ENCODE measurements around the gene SEMA5A. TPM values are rescaled to one million over a fixed set of nuclear protein-coding genes. Genes with fewer than 3 reads are reported as not detected.

Gene SEMA5A
- total RNA-seq, 1 donor from 2014 or later: 1.3 TPM

DNA sequence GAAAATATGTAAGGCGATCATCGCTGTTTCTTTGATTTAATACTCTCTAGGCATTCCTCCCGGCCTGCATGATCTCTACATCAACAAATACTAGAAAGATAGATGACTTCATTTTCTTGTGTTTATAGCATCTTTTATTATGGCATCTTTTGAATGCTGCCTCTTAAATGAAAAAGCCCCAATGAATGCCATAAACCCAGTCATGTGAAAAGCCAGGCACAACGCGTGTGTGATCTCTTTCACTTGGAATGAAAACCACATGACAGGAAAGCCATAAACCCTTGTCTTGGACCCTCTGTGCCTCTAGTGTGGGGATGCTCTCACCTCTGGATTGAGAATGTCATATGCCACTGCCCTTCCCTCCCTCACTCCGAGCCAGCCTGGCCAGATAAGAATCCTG lies 476.2 kb downstream of the SEMA5A start:
- intact Hi-C loops (cut with micrococcal nuclease): no loop called here

DNA sequence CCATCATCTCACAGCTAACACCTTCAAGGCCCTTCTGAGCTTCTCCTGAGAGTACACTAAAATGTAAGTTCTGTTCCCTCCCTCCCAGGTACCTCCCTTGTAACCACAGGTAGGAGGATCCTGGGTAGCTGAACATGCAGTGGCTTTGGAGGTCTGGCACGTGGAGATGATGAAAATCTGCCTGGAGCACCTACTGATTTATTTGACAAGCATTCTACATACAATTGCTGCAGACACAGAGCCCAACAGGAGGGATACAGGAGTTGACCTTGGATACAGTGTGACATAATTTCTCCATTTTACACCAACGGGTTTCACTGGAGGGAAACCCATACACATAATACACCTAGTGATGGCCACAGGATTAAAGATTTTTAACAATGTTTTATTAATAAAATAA lies 478.7 kb downstream of the SEMA5A start:
- intact Hi-C loops (cut with micrococcal nuclease): no loop called here

DNA sequence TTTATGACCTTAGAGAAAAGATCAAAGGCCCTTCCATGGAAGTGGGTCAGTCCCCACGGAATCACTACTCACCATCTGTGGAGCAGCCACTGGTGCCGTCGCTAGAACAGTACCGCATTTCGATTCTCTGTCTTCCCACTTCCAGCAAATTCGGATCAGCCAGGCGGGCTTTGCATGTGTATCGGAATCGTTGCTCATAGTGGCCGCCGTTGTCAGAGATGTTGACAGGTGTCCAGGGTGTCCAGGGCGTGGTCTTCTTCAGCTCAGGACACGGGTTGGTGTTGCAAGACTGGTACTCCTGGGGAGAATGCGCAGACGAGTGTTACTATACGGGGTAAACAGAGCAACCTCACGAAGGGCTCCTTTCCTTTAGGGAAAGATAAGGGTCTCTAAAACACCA lies 479.5 kb downstream of the SEMA5A start:
- intact Hi-C loops (cut with micrococcal nuclease): no loop called here

DNA sequence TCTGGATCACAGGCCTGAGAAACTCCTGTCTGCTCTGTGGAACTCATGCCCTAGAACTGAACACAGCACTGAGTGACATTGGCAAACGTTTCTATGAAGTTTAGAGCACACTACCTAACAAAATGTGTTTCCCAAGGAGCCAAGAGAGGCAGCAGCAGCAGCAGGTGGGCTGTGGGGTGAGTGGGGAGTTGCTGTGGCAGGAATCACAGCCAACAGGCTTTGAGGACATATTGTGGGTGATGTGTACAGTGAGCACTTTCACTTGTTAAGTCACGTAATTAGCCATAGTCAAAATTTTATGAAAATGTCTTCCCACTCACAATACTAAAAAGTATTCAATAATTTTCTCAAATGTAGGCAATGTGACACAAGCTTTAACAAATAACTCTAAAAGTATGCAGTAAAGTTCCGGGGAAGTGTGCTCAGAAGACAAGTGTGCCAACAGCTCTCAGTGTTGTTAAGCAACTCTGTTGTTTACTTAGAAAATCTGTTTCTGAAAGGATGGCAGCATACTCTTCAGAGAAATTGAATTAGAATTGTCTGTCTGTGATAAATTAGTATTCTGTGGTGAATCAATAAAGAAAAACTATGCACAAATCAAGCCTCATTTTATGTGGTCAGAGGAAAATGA lies 482.1 kb downstream of the SEMA5A start:
- intact Hi-C loops (cut with micrococcal nuclease): no loop called here

DNA sequence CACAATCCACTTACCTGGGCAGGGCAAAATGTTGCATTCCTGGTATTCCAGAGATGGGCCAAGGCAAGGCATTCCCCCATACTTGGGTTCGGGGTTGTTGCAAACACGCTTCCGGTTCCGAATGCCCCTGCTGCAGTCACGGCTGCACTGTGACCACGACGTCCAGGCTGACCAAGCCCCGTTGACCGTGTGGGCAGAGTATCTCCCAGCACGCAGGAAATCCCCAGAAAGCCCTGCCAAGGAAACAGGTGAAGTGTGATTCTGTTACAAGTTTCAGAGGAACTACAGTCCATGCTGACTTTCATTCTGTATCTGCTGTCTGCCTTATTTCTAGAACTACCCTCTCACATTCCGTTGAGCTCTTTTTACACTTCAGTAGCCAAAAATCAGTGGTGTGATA lies 483.0 kb downstream of the SEMA5A start:
- intact Hi-C loops (cut with micrococcal nuclease): no loop called here

DNA sequence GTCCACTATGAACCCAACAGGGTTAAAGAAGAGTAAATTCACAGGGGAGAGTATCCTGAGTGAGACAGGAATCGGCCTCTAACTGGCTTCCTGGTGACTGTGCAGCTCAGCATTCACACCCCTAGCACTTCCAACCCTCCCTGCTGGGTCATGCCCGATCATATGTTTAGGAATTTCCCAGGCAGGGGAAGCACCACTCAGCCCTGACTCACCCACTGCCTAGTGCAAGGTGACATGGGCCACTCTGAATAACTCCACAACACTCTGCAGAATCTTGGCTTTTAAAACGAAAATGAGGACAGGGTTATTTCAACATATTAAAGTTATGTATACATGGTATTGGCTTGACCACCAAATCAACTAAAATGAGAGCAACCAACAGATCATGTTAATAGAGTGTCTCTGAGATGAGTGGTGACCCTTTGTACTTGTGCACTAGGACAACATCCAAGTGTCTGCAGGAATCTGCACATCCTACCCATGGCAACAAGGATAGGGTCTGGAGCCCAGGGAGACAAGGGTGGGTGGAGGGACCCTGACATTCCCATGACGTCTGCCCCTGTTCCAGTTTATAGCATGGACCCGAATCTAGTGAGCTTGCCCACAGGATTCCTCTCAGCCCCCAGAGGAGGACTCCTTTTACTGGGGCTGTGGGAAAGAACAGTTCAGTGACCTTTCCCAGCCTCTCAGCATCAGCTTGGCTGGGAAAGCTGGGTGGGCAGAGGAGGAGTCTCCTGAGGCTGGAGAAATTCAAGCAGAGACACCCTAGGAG lies 485.8 kb downstream of the SEMA5A start:
- intact Hi-C loops (cut with micrococcal nuclease): no loop called here

DNA sequence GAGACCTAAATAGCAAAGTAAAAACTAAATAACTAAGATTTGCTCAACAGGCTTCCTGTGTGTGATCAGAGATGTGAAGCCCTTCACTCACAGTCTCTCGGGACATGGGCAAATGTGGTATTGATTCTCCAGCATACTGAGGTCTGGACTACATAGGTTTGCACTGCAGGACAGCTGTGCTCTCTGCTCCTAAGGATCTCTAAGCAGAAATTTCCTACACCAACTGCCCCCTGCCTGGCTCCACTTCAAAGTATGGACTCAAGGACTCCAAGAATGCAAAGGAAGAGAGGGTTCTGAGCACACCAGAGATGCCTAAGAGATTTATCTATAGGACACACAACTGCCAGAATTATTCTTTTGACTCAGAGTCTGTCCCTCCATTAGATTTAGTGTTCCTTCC lies 487.2 kb downstream of the SEMA5A start:
- intact Hi-C loops (cut with micrococcal nuclease): no loop called here

DNA sequence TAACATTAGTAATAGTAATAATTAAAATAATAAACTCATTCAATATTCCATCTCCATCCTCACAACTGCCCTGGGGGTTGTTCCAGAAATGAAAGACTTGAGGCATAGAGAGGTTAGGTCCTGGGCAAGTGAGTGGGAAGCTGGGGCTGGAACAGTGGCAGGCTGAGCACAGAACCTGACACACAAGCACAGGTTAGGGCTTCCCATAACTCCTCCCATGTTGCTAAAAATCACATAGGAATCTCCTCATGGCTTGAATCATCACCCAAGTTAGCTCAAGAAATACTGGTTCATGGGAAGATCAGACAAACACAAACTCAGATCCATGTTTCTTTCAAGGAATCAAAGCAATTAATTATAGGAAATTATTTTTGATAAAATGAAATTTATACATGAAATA lies 487.7 kb downstream of the SEMA5A start:
- intact Hi-C loops (cut with micrococcal nuclease): no loop called here

DNA sequence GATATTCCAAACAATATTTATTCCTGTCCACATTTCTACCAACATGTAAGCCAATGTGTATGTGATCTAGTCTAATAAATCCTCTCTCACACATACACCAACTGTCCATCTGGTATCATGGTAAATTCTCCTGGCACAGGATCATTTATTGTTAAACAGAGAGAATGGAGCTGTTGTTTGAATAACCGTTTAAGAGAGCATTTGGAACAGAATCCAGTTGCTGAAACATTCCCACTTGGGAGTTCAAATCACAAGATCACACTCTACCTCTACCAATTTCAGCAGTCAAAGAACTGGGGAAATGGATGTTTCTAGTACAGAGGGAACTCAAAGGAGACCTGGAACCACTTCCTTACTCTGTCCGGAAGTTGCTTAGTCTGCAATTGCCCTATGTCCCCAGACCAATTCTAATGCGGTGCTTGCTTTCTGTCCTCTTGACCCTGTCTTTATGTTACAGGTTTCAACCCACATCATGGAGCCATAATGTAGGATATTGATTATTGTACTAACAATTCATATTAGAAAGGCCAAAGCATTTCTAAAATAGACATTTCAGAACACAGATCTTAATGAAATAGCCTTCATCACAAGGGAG lies 488.4 kb downstream of the SEMA5A start:
- intact Hi-C loops (cut with micrococcal nuclease): no loop called here

DNA sequence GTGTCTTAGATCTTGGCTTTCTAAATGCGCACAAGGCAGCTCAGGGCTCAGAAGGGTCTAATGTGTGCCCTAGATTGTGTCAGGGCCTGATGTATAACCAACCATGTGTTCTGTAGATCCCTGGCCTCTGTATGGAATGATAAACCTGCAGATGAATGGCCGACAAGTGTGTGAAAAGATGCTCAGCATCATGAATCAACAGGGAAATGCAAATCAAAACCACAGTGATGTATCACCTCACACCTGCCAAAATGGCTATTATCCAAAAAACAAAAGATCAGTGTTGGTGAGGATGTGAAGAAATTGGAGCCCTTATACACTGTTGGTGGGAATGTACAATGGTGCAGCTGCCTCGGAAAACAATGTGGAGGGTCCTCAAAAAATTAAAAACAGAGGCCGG lies 489.8 kb downstream of the SEMA5A start:
- intact Hi-C loops (cut with micrococcal nuclease): no loop called here

DNA sequence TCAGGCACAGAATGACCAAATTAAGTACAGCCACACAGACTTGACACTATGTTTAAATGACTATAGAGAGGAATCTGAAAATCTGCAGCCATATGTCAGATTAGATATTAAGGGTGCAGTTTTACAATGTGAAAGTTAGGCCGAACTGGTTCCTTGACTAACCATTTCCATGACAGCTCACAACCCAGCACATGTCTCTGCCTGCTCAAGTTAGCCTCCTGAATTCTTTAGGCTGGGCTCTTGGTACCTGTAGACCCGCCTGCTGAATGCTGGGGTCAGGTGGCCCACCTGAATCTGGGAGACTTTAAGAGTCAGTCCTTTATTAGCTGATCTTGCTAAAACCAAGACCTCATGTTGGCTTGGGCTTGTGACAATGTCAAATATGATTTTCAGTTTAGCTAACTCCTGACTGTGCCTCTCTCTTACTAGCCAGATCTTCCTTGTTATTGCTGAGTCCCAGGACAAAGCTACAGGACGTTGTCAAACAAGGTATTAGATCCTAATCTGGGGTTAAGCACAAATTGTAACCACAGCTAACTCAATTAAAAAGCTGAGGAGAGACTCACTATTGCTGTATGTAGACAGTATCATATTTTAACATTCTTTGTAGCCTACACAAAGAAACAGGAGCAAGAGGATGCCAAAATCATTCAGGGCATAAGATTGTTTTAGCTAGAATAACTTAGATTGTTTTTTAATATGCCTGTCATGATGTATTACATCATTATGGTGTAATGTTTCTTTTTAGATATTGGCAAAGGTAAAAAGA lies 490.9 kb downstream of the SEMA5A start:
- intact Hi-C loops (cut with micrococcal nuclease): no loop called here

DNA sequence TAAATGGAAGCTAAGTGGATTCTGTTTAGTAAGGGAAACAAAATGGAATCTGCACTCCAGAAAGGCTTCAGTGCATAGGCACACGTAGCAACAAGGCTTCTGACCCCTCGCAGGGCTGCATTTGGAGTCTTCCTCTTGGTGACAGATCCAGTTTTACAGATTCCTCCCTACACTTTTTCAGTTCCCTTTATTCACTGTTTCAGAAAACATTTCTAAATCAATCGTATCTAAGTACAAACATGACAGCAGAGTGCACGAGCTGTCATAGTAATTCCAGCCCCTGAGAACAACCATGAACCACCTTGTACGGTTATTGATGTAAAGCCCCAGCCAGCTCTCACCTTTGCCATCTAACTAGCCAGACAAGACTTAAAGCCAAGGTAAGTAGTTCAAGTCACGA lies 491.6 kb downstream of the SEMA5A start:
- intact Hi-C loops (cut with micrococcal nuclease): no loop called here

DNA sequence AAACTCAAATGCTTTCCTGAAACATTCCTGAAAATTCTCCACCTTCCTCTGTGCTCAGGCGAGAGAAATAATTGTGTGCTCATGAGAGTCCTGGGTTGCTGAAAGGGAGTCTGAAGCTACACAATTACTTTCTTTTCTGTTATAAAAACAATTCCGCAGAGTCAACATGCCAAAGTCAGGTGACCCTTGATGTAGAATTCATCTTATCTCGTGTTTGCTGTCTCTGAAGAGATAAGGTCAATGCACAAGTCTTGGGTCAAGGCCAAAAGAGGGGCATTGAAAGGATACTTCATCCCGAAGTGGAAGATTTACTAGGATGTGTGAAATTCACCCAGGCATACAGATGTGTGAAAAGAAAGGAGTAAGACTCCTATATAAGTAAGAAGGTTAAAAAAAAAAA lies 493.5 kb downstream of the SEMA5A start:
- intact Hi-C loops (cut with micrococcal nuclease): no loop called here

DNA sequence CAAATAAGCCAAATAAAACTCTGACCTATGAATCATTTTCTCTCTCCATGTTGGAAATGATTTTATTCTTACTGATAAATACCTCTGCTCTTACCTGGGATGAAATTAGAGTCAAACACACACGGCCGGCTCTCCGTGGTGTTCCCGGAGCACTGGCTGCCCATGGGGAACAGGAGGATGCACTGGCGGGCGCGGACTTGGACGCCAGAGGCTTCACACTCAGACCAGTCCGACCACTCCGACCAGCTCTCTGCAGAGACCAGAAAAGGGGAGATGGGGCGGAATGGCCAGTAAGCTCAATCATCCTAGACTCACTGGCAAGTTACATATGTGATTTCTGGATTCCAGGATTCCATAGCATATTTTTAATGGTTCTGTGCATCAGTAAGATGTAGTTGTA lies 494.1 kb downstream of the SEMA5A start:
- intact Hi-C loops (cut with micrococcal nuclease): no loop called here

DNA sequence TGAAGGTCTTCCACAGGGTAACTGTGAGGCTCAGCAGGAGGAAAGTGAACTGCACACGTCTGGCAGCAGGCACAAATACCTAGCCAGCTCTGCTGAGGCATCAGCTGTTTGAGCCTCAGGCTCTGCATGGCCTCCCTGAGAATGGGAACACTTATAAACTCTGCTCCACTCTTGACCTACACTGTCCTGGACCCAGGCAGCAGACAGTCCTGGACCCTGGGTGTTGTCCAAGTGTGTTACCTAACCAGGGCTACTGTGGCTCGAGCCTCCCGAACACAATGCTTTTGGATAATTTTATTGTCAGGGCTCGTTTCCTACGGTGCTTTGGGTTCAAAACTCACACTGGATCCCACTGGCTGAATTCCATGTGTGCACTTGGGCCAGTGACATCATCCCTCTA lies 497.9 kb downstream of the SEMA5A start:
- intact Hi-C loops (cut with micrococcal nuclease): no loop called here

DNA sequence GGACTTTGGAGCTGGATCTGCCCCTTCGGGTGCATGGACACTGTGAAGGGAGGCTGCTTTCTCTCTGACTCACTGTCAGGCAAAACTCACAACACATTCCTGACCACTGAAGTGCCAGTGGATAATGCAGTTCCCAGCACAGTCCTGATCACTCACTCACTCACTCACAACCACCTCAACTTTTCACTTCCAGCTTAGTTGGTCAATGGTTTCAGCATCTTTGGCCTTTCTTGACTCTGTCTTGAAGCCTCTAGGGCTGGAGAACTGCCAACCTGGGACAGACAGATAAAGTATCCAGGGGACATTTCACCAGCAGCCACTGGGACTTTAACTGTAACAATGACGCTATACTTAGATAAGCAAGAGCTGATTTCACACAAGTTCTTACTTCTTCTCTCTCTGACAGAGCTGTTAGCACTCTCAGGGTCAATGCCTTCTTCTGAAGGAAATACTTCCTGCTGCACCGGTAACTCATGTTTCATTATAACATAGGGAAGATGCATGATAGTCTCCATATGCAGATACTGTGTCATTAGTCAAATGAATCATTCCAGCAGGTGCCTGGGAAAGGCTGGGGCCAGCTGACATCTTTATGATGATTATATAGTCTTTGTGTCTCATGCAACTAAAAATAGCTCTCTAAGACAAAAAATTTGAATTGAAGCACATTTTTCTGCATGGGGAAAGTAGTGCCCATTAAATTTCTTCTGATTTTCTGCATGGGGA lies 499.0 kb downstream of the SEMA5A start:
- intact Hi-C loops (cut with micrococcal nuclease): no loop called here

DNA sequence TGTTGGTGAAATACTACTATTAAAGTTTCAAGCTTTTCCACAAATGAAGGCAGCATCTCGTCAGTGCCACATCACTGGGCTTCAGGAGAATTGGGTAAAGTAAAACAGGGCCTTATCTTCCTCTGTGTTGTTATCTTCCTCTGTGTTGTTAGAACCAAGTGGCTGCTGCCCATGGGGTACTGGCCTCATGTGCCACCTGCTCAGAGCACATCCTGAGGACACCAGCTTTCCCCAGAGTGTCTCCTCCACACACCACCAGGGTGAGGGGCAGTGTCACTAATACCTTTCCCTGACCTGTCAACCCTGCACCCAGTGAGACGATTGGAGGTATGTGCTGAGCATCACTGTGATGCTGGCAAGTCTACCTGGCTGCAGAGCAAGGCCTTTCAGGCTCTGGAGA lies 499.9 kb downstream of the SEMA5A start:
- intact Hi-C loops (cut with micrococcal nuclease): no loop called here

DNA sequence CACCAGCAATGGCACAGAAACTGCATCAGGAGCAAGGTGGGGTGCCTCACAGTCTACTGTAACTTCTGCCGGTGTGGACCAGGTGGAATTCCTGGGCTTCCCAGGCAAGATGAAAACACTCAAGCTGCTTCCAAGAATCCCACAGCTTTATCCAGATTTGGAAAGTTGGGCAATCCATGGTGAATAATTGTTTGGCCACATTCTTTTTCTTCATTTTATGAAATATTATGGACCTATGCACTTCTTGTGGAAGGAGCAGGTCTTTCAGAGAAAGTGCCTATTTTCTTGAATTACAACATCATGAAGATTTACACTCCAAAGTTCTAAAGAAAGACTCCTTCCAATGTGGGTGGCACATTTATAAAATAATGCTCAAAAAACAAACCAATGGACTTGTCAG lies 503.6 kb downstream of the SEMA5A start:
- intact Hi-C loops (cut with micrococcal nuclease): no loop called here

DNA sequence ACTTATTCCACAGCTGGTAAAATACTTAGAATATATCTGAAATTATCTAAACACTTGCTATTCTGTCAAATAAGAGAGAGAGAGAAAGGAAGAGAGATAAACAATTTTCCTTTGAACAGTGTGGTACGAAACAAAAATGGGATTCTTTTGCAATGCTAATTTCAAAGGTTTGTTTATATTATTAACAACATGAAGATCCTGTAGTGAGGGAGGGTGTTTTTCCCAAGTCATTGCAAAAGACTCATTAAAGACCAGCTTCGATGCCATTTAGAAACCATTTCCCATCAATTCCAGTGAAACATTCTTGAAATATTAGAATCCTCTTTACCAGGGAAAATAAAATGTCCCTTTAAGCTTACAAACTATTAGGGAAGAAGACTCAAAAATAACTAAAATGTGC lies 505.4 kb downstream of the SEMA5A start:
- intact Hi-C loops (cut with micrococcal nuclease): no loop called here

DNA sequence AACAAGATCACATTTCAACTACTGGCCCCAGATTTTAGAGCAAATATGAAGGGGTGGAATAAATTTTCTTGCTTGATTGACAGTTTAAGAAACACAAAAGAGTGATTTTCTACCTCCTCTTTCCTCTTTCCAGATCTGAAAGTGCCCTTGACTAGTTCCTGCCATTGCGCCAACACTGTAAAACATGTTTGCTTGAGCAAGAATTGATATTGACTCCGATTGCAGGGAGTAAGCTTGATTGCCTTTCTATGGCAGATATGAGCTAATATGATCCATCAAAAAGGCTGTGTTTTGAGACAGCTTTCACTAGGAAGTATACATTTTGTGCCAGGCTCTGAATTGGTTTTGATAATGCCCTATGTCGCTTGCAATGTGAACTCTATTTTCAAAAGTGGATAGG lies 508.8 kb downstream of the SEMA5A start:
- intact Hi-C loops (cut with micrococcal nuclease): no loop called here

DNA sequence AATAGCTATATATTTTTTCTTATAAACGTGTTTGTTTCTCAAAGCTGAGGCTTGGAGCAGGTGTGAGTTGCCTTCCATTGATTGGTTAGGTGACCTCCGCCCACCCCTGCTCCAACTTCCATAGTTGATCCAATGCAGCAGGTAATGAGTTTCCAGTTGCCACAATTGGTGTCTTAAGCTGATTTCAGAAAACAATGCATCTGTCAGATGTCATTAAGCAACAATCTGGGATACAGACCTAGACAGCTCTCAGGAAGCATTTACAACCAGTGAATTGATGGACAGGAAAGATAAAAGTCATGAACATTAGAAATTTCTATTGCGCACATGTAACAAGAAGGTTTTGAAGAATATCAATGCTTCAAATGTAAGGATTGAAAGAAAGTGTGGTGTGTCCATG lies 510.5 kb downstream of the SEMA5A start:
- intact Hi-C loops (cut with micrococcal nuclease): no loop called here

Measured in T-helper 2 cell treated with Interferon-gamma antibody and Interleukin-4, amounts not matched to agents 100 ng/mL and 5 ng/mL, for 36 hours (primary cell).